HCT116 (cell line): ENCODE results near the gene PREX1. TPM values are rescaled to one million over a fixed set of nuclear protein-coding genes. Genes with fewer than 3 reads are reported as not detected.

Source experiments
- ATAC-seq: fragments of 200-7000 bp; cut with Tn5 transposase; 2 replicates; pipeline ENCODE4 v1.9.1; 2020; ENCODE audit warnings: mild to moderate bottlenecking, moderate library complexity
- BruUV-seq: library from RNA; stranded (reverse); fragments of 400-500 nt; replicated peaks from 2 replicates; lab custom pipeline; 2021; lab: Mats Ljungman, UMichigan
- CTCF ChIA-PET: fragments of 300-600 bp; sonication (Branson Sonifier 250); formaldehyde crosslinking; loops from one replicate; lab custom pipeline; 2021; ENCODE audit warnings: antibody characterized with exemption; lab: Charles Lee
- POLR2A ChIA-PET: fragments of 300-600, 350-600 bp; sonication (Branson Sonifier 250); formaldehyde crosslinking; loops from one replicate; lab custom pipeline; 2021; ENCODE audit warnings: antibody characterized with exemption; lab: Charles Lee
- RAD21 ChIA-PET, 2 experiments: fragments of 300-600 bp; sonication (Branson Sonifier 250); formaldehyde crosslinking; loops; one replicate each; lab custom pipeline; 2023; ENCODE audit warnings: low total read pairs in 2 of 2; ENCODE audit not compliant: uncharacterized antibody in 2 of 2, unreplicated experiment in 2 of 2, low non-redundant PET in 1 of 2; lab: Charles Lee
- DNase-seq: peaks from one replicate; pipeline ENCODE4 v3.0.0-alpha.2; 2010; ENCODE audit warnings: low read depth, low spot score
- H2AFZ ChIP-seq: fragments of 200-600 bp; shearing (Covaris generic), sonication (generic); 2 replicates; pipeline ENCODE4 v1.6.1; 2017; ENCODE audit warnings: low read depth, mixed run types, mixed read lengths, antibody characterized with exemption, low read length; ENCODE audit not compliant: poor library complexity, severe bottlenecking
- H3K27ac ChIP-seq: 2 replicates; pipeline ENCODE4 v1.5.1; 2012; ENCODE audit warnings: low read depth, low read length
- H3K27me3 ChIP-seq: fragments of 200-600 bp; sonication (generic); 2 replicates; pipeline ENCODE4 v1.6.1; 2016; ENCODE audit warnings: mixed run types, low read length, mixed read lengths; ENCODE audit not compliant: insufficient read depth
- H3K36me3 ChIP-seq, 2 experiments: fragments of 200-500 bp in 1 of 2; fragments of 200-600 bp in 1 of 2; sonication (Bioruptor generic) in 1 of 2; sonication (generic) in 1 of 2; 2 replicates each; pipeline versions ENCODE4 v1.5.1 to v1.6.1; 2014 to 2016; ENCODE audit warnings: low read length in 2 of 2, inconsistent platforms in 1 of 2, mixed read lengths in 1 of 2, mixed run types in 1 of 2; ENCODE audit not compliant: insufficient read depth in 2 of 2, control insufficient read depth in 1 of 2
- H3K4me1 ChIP-seq, 2 experiments: fragments of 200-600 bp in 1 of 2; sonication (generic) in 1 of 2; 2 replicates each; pipeline versions ENCODE4 v1.5.1 to v1.6.1; 2012 to 2017; ENCODE audit warnings: low read length in 2 of 2, inconsistent platforms in 1 of 2, mild to moderate bottlenecking in 1 of 2, mixed read lengths in 1 of 2, mixed run types in 1 of 2, moderate library complexity in 1 of 2; ENCODE audit not compliant: insufficient read depth in 2 of 2, control insufficient read depth in 1 of 2
- H3K4me2 ChIP-seq: fragments of 200-600 bp; sonication (generic); 2 replicates; pipeline ENCODE4 v1.6.1; 2017; ENCODE audit warnings: mixed run types, low read length, mixed read lengths
- H3K4me3 ChIP-seq, 2 experiments: fragments of 200-600 bp in 1 of 2; sonication (generic) in 1 of 2; replicated peaks in 1 of 2; 2 replicates each; pipeline ENCODE4 v1.5.1; 2011 to 2016; ENCODE audit warnings: low read length in 2 of 2, control low read depth in 1 of 2, low read depth in 1 of 2, mild to moderate bottlenecking in 1 of 2, mixed read lengths in 1 of 2, mixed run types in 1 of 2
- H3K79me2 ChIP-seq: fragments of 200-600 bp; sonication (generic); 2 replicates; pipeline ENCODE4 v1.6.1; 2017; ENCODE audit warnings: mild to moderate bottlenecking, mixed run types, low read length, moderate library complexity, mixed read lengths; ENCODE audit not compliant: insufficient read depth
- H3K9ac ChIP-seq: fragments of 200-600 bp; sonication (generic); 2 replicates; pipeline ENCODE4 v1.6.1; 2016; ENCODE audit warnings: low read length, mixed read lengths
- H3K9me2 ChIP-seq: fragments of 200-600 bp; sonication (generic), shearing (Covaris generic); 2 replicates; pipeline ENCODE4 v1.6.1; 2017; ENCODE audit warnings: mixed run types, mild to moderate bottlenecking, moderate library complexity; ENCODE audit not compliant: insufficient read depth
- H3K9me3 ChIP-seq, 2 experiments: fragments of 200-500 bp in 1 of 2; fragments of 200-600 bp in 1 of 2; sonication (Bioruptor generic) in 1 of 2; sonication (generic) in 1 of 2; 2 replicates each; pipeline ENCODE4 v1.6.1; 2014 to 2017; ENCODE audit warnings: low read length in 2 of 2, mixed read lengths in 2 of 2, inconsistent platforms in 1 of 2, low read depth in 1 of 2, mild to moderate bottlenecking in 1 of 2, mixed run types in 1 of 2, moderate library complexity in 1 of 2; ENCODE audit not compliant: control insufficient read depth in 1 of 2, insufficient read depth in 1 of 2
- H4K20me1 ChIP-seq: fragments of 200-600 bp; sonication (generic), shearing (Covaris generic); 2 replicates; pipeline ENCODE4 v1.6.1; 2017; ENCODE audit warnings: mixed run types, mild to moderate bottlenecking, moderate library complexity; ENCODE audit not compliant: insufficient read depth
- EZH2 ChIP-seq: fragments of 200-600 bp; sonication (generic); IDR thresholded peaks from 2 replicates; pipeline ENCODE4 v1.6.1; 2017; ENCODE audit warnings: antibody characterized with exemption, mixed run types
- JUND ChIP-seq: IDR thresholded peaks from 2 replicates; pipeline ENCODE4 v1.6.1; 2012
- POLR2A ChIP-seq: IDR thresholded peaks from 2 replicates; pipeline ENCODE4 v1.7.0; 2011; ENCODE audit warnings: borderline replicate concordance; ENCODE audit not compliant: insufficient read depth, insufficient read length; ENCODE audit errors: extremely low read depth
- REST ChIP-seq: IDR thresholded peaks from 2 replicates; pipeline ENCODE4 v1.6.1; 2012; ENCODE audit warnings: low read depth
- SRF ChIP-seq: IDR thresholded peaks from 2 replicates; pipeline ENCODE4 v1.6.1; 2012; ENCODE audit warnings: low read depth
- TCF7L2 ChIP-seq: IDR thresholded peaks from 2 replicates; pipeline ENCODE4 v1.7.0; 2011; ENCODE audit warnings: borderline replicate concordance, inconsistent platforms; ENCODE audit not compliant: insufficient read depth, insufficient read length; ENCODE audit errors: extremely low read depth
- YY1 ChIP-seq: IDR thresholded peaks from 2 replicates; pipeline ENCODE4 v1.6.1; 2011; ENCODE audit warnings: low read length, low read depth, moderate library complexity, mild to moderate bottlenecking; ENCODE audit not compliant: insufficient replicate concordance; ENCODE audit errors: extremely low read depth
- ZFX ChIP-seq: fragments of 450-650 bp; IDR thresholded peaks from 2 replicates; pipeline ENCODE4 v1.6.1; 2017
- intact Hi-C: fragments of 100-400 bp; cut with micrococcal nuclease; formaldehyde crosslinking; loops from 2 replicates; pipeline ENCODE4 v1.10.0; 2022
- total RNA-seq: library from RNA; stranded (reverse); gene quantifications from one replicate; pipeline ENCODE4 v1.2.1, GENCODE V29; 2021; ENCODE audit not compliant: unreplicated experiment
- TF ChIP-seq, protein P1 (sequence below): IDR thresholded peaks from 2 replicates; pipeline ENCODE4 v1.6.1; 2011; ENCODE audit warnings: mild to moderate bottlenecking, low read length, moderate library complexity; ENCODE audit not compliant: insufficient replicate concordance; ENCODE audit errors: extremely low read depth
- TF ChIP-seq, protein P2 (sequence below): IDR thresholded peaks from 2 replicates; pipeline ENCODE4 v1.6.1; 2012

Gene PREX1
- total RNA-seq, 1 experiment from 2014 or later: 6.1 TPM

- Histone ChIP-seq H3K27me3 (no peaks in the 10 kb centered on the region), H2AFZ (no peak overlapping the region), H4K20me1 (no peaks in the 10 kb centered on the region), H3K9ac (no peak overlapping the region), H3K36me3 (no peaks in the 10 kb centered on the region), H3K9me3 (0 out of 4 replicates have a peak, but pooled peaks cover 0 to 3% of the 10 kb centered on the region in 2 experiments), H3K4me2 (no peak overlapping the region), H3K79me2 (no peaks in the 10 kb centered on the region), H3K4me1 (no peaks in the 10 kb centered on the region), H3K27ac (no peak overlapping the region), H3K4me3 (no peak overlapping the region), H3K9me2 (no peaks in the 10 kb centered on the region)
- ChIA-PET CTCF (no interaction called here), RAD21 (no interaction called here), POLR2A (no interaction called here)
- DNase-seq (no peak), ATAC-seq (no peak)
- no TSS peak for BruUV-seq
- intact Hi-C loops: no loop called here
- TF ChIP-seq SRF: no peak
- no peak for TF ChIP-seq TCF7L2
- TF ChIP-seq EZH2: no peak
- TF ChIP-seq POLR2A: no peak
- no peak for TF ChIP-seq ZFX
- TF ChIP-seq, protein P1, sequence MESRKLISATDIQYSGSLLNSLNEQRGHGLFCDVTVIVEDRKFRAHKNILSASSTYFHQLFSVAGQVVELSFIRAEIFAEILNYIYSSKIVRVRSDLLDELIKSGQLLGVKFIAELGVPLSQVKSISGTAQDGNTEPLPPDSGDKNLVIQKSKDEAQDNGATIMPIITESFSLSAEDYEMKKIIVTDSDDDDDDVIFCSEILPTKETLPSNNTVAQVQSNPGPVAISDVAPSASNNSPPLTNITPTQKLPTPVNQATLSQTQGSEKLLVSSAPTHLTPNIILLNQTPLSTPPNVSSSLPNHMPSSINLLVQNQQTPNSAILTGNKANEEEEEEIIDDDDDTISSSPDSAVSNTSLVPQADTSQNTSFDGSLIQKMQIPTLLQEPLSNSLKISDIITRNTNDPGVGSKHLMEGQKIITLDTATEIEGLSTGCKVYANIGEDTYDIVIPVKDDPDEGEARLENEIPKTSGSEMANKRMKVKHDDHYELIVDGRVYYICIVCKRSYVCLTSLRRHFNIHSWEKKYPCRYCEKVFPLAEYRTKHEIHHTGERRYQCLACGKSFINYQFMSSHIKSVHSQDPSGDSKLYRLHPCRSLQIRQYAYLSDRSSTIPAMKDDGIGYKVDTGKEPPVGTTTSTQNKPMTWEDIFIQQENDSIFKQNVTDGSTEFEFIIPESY: no peak
These were observed 18.1 kb downstream of the PREX1 start for GRCh38 chr20:48809673-48810072.

- H3K4me3 ChIP-seq: no peak overlapping the region
- no peak for TF ChIP-seq SRF
- TF ChIP-seq, protein P1: no peak
- no peak for TF ChIP-seq ZFX
- no peak for TF ChIP-seq JUND
- TF ChIP-seq YY1: no peak
- TF ChIP-seq TCF7L2: no peak
- no peak for TF ChIP-seq POLR2A
- TF ChIP-seq, protein P2, sequence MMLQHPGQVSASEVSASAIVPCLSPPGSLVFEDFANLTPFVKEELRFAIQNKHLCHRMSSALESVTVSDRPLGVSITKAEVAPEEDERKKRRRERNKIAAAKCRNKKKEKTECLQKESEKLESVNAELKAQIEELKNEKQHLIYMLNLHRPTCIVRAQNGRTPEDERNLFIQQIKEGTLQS: no peak
- no peak for TF ChIP-seq REST
These were observed 19.3 kb downstream of the PREX1 start for GRCh38 chr20:48808382-48809034.

More at GRCh38 chr20:48808382-48809034, 19.3 kb downstream of the PREX1 start:
- no peak overlapping the region for H2AFZ ChIP-seq
- no peak overlapping the region for H3K27ac ChIP-seq
- BruUV-seq: no TSS peak
- H3K9me3 ChIP-seq: 0 out of 4 replicates have a peak, but pooled peaks cover 0 to 3% of the 10 kb centered on the region in 2 experiments
- ChIA-PET RAD21 (no interaction called here), CTCF (no interaction called here), POLR2A (no interaction called here)
- no peak for DNase-seq
- H4K20me1 ChIP-seq: no peaks in the 10 kb centered on the region
- H3K36me3 ChIP-seq: no peaks in the 10 kb centered on the region
- no peak overlapping the region for H3K4me2 ChIP-seq
- H3K9me2 ChIP-seq: no peaks in the 10 kb centered on the region
- H3K4me1 ChIP-seq: no peaks in the 10 kb centered on the region
- H3K9ac ChIP-seq: no peak overlapping the region
- H3K79me2 ChIP-seq: no peaks in the 10 kb centered on the region
- ATAC-seq: no peak
- intact Hi-C loops: no loop called here
- H3K27me3 ChIP-seq: no peaks in the 10 kb centered on the region
